ENCODE measurements around the gene UNG. TPM values are rescaled to one million over a fixed set of nuclear protein-coding genes. Genes with fewer than 3 reads are reported as not detected.

UNG gene
- total RNA-seq, 1 experiment from 2014 or later = 188 TPM

DNA sequence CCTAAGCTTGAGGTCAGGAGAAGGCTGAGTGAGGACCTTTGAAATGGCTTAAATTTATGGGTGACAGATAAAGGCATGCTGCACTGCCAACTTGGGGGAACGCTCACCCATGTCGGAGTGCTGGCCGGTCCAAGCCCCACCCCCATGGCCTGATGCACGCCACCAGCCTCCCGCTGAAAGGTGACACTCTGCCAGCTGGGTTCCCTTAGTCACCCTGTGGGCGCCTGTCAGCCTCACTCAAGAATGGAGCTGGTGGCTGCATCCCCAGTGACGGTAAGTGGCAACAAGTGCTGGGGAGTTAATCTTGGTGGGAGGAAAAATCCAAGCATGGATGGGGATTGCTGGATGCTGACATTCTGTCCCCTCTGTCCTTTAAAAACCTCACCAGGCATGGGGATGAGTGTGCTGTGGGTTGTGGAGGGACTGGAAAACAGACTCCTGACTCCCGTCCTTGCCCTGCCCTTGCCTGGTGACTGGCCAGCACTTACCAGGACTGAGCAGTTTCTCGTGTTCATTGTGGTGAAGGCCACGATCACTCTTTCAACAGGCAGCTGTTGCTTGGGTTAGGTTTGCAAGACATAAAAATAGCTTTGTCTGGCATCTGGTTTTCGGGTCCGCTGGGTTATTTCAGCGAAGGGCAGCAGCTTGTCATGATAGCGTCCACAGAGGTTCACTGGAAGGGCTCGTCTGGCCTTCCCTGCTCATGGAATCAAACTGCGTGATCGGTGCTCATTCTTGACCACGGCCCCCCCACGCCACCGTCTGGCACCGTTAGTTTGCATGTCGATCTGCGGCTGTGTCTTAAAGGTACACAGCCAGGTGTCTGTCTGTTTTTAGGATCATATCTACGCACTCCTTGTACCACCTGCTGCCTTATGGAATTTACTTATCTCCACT, 34.0 kb downstream of the UNG start:
- Histone ChIP-seq H2AK5ac (ENCODE audit: insufficient read length, low read length) (no peak overlapping the region), H3K14ac (ENCODE audit: insufficient read depth, low read length) (no peak overlapping the region), H3T11ph (ENCODE audit: low read length) (no peak overlapping the region), H2BK120ac (ENCODE audit: low read depth, low read length, poor library complexity, severe bottlenecking) (no peak overlapping the region), H3K4me1 (ENCODE audit: insufficient read depth, low read length) (no peaks in the 10 kb centered on the region), H2BK5ac (ENCODE audit: insufficient read length, low read length) (no peak overlapping the region), H3K79me1 (ENCODE audit: insufficient read depth, low read depth, low read length, poor library complexity, severe bottlenecking) (no peaks in the 10 kb centered on the region), H3K4me2 (ENCODE audit: insufficient read depth, insufficient read length, low read length) (no peak overlapping the region), H3K56ac (ENCODE audit: insufficient read length, low read depth, low read length) (no peak overlapping the region), H3K9me3 (ENCODE audit: control insufficient read depth, low read depth, low read length) (no peaks in the 10 kb centered on the region), H2BK20ac (ENCODE audit: low read depth, low read length, poor library complexity, severe bottlenecking) (no peak overlapping the region), H3K79me2 (ENCODE audit: insufficient read depth, low read length) (no peaks in the 10 kb centered on the region), H3K27me3 (ENCODE audit: insufficient read depth, low read length) (no peaks in the 10 kb centered on the region), H4K20me1 (ENCODE audit: control insufficient read depth, insufficient read depth, insufficient read length) (no peaks in the 10 kb centered on the region), H4K8ac (replicated peaks; ENCODE audit: insufficient read length, low read depth, low read length) (no peak overlapping the region), H4K91ac (ENCODE audit: insufficient read length, low read depth, low read length) (no peak overlapping the region), H3K9ac (ENCODE audit: extremely low read depth, insufficient read length, low read length) (no peak overlapping the region), H2BK12ac (ENCODE audit: insufficient read length, low read depth, low read length) (no peak overlapping the region), H3K27ac (ENCODE audit: insufficient read length, low read depth, low read length) (no peak overlapping the region), H3K23ac (ENCODE audit: insufficient read length, low read depth, low read length) (no peak overlapping the region), H2BK15ac (ENCODE audit: low read depth, low read length) (no peak overlapping the region), H2AFZ (ENCODE audit: low read length) (no peak overlapping the region), H3K4ac (ENCODE audit: low read depth, low read length) (no peak overlapping the region), H3K23me2 (ENCODE audit: insufficient read length, low read depth, low read length, poor library complexity, severe bottlenecking) (no peaks in the 10 kb centered on the region), H3K18ac (ENCODE audit: insufficient read length, low read depth, low read length) (no peak overlapping the region), H4K5ac (ENCODE audit: insufficient read length, low read depth, low read length) (no peak overlapping the region)
- Mint-ChIP-seq H3K4me1 (peaks cover 0 to 8% of the 10 kb centered on the region in 2 experiments; a peak in 3 of 4 replicates), H3K36me3 (ENCODE audit: insufficient read depth in 1 of 3, low read depth in 3 of 3) (peaks cover 0 to 1% (median 0%) of the 10 kb centered on the region in 3 experiments; a peak in 1 of 7 replicates), H3K9me3 (peaks cover 7 to 9% of the 10 kb centered on the region in 2 experiments), H3K27ac (no peak overlapping the region), H3K4me3 (no peak overlapping the region), H3K27me3 (ENCODE audit: low read depth) (no peaks in the 10 kb centered on the region; the same call in 1 of the 2 replicates)
- no CpG with 5 or more reads among the region's 24 CpGs for WGBS (ENCODE audit: extremely low coverage, insufficient read length, low lambda C conversion rate)
- DNase-seq = no peak
- TF ChIP-seq, protein P1, sequence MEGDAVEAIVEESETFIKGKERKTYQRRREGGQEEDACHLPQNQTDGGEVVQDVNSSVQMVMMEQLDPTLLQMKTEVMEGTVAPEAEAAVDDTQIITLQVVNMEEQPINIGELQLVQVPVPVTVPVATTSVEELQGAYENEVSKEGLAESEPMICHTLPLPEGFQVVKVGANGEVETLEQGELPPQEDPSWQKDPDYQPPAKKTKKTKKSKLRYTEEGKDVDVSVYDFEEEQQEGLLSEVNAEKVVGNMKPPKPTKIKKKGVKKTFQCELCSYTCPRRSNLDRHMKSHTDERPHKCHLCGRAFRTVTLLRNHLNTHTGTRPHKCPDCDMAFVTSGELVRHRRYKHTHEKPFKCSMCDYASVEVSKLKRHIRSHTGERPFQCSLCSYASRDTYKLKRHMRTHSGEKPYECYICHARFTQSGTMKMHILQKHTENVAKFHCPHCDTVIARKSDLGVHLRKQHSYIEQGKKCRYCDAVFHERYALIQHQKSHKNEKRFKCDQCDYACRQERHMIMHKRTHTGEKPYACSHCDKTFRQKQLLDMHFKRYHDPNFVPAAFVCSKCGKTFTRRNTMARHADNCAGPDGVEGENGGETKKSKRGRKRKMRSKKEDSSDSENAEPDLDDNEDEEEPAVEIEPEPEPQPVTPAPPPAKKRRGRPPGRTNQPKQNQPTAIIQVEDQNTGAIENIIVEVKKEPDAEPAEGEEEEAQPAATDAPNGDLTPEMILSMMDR (conservative IDR thresholded peaks at IDR 0.05) = no peak
